ENCODE data around the gene SPATA16.

DNA sequence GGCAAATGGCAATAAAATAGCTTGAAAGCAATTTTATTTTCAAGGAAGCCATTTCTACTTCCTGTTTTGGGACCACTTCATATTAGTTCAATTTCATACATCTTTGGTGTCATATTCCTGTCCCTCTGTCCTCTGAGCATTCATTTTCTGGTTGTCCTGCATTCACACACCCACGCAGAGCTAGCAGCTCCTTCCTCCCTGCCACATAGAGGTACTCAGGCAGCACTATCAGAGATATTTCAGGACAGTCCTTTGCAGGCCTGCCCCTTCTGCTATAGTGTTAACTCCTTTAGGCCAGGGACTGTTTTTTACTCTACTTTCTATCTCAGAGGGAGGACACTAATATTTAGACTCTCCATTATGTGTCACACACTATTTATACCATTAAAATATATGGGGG, 258.5 kb downstream of the SPATA16 start:
- TF ChIP-seq, protein P1, sequence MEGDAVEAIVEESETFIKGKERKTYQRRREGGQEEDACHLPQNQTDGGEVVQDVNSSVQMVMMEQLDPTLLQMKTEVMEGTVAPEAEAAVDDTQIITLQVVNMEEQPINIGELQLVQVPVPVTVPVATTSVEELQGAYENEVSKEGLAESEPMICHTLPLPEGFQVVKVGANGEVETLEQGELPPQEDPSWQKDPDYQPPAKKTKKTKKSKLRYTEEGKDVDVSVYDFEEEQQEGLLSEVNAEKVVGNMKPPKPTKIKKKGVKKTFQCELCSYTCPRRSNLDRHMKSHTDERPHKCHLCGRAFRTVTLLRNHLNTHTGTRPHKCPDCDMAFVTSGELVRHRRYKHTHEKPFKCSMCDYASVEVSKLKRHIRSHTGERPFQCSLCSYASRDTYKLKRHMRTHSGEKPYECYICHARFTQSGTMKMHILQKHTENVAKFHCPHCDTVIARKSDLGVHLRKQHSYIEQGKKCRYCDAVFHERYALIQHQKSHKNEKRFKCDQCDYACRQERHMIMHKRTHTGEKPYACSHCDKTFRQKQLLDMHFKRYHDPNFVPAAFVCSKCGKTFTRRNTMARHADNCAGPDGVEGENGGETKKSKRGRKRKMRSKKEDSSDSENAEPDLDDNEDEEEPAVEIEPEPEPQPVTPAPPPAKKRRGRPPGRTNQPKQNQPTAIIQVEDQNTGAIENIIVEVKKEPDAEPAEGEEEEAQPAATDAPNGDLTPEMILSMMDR (IDR thresholded peaks at IDR 0.05), result no peak
- no peak for TF ChIP-seq POLR2A (IDR thresholded peaks at IDR 0.05)

Measured in suprapubic skin (tissue), 3 donors.